NCI-H1417 (cell line): Measurements from ENCODE around the gene NLRP5.
"Not testable (repeated sequence)": the region's sequence is repeated elsewhere in the genome, so short reads cannot be mapped to it uniquely, and the experiment has no call there.

Source experiments
- DNase-seq, 3 experiments: peaks; one replicate each; lab custom pipeline; 2025; lab: John Stamatoyannopoulos, UW

The NLRP5 gene

GRCh38 chr19:56098731-56099568 is 112.4 kb downstream of the NLRP5 start:
- DNase-seq: no peak

- DNase-seq: no peak
Measured at GRCh38 chr19:56099638-56100539, 113.3 kb downstream of the NLRP5 start.

GRCh38 chr19:56101095-56101494 is 114.5 kb downstream of the NLRP5 start:
- DNase-seq: no peak

- no peak for DNase-seq
Measured at GRCh38 chr19:56101746-56102535, 115.4 kb downstream of the NLRP5 start.

- no peak for DNase-seq
Measured at GRCh38 chr19:56103027-56103614, 116.5 kb downstream of the NLRP5 start.

- no peak for DNase-seq
Measured at GRCh38 chr19:56104423-56104822, 117.8 kb downstream of the NLRP5 start.

GRCh38 chr19:56105090-56105701 is 118.6 kb downstream of the NLRP5 start:
- DNase-seq: peak in 2 of 3 experiments; percentile 7 to 51

- not testable (repeated sequence) for DNase-seq
Measured at GRCh38 chr19:56105831-56106396, 119.3 kb downstream of the NLRP5 start.

GRCh38 chr19:56106397-56106849 is 119.8 kb downstream of the NLRP5 start:
- no peak for DNase-seq

- no peak for DNase-seq
Measured at GRCh38 chr19:56106993-56107392, 120.4 kb downstream of the NLRP5 start.

GRCh38 chr19:56107626-56108351 is 121.2 kb downstream of the NLRP5 start:
- DNase-seq: no peak

GRCh38 chr19:56108447-56109195 is 122.0 kb downstream of the NLRP5 start:
- DNase-seq: no peak

GRCh38 chr19:56109226-56109625 is 122.7 kb downstream of the NLRP5 start:
- DNase-seq: no peak

GRCh38 chr19:56110515-56111448 is 124.2 kb downstream of the NLRP5 start:
- DNase-seq: peak in 2 of 3 experiments; percentile 32 to 66
